ENCODE measurements around the gene CREBL2. TPM values are rescaled to one million over a fixed set of nuclear protein-coding genes. Genes with fewer than 3 reads are reported as not detected.
A peak's percentile ranks its signal among the peaks of the same experiment; 100 is the strongest.

Gene CREBL2
- total and polyA plus RNA-seq, 2 of the 13 experiments (the other 11 are each of a cell fraction or from before 2014, with no cell fraction given): 6.9 to 8.4 TPM

- no peak for TF ChIP-seq GLMP (CRISPR knock-in tag; IDR thresholded peaks at IDR 0.05; ENCODE audit: borderline replicate concordance)
- no peak for TF ChIP-seq ZNF883 (CRISPR knock-in tag; IDR thresholded peaks at IDR 0.05; ENCODE audit: not compliant biosample characterization)
- no peak for TF ChIP-seq NPAS2 (CRISPR knock-in tag; IDR thresholded peaks at IDR 0.05; ENCODE audit: borderline replicate concordance)
- TF ChIP-seq ASH2L (IDR thresholded peaks at IDR 0.05; ENCODE audit: insufficient read length, low read depth, low read length): peak; percentile 39
- 0 out of 2 replicates have a peak, but pooled peaks have one; percentile 57 for TF ChIP-seq ZMYM4 (CRISPR knock-in tag; IDR thresholded peaks at IDR 0.05)
- TF ChIP-seq MXD1 (CRISPR knock-in tag; IDR thresholded peaks at IDR 0.05): no peak
- TF ChIP-seq FOXA1 (IDR thresholded peaks at IDR 0.05): no peak
- TF ChIP-seq FOXA1 (CRISPR knock-in tag; IDR thresholded peaks at IDR 0.05): no peak
- no peak for TF ChIP-seq GLI4 (CRISPR knock-in tag; IDR thresholded peaks at IDR 0.05; ENCODE audit: borderline replicate concordance)
- no peak for TF ChIP-seq KDM1A (CRISPR knock-in tag; IDR thresholded peaks at IDR 0.05)
- TF ChIP-seq HNF4G (IDR thresholded peaks at IDR 0.05; ENCODE audit: borderline replicate concordance, low read depth, low read length): peak; percentile 60
- no peak for TF ChIP-seq HNF4G (CRISPR knock-in tag; IDR thresholded peaks at IDR 0.05; ENCODE audit: borderline replicate concordance, low read depth)
- no peak for TF ChIP-seq FOXK2 (IDR thresholded peaks at IDR 0.05)
- TF ChIP-seq SMC3 (IDR thresholded peaks at IDR 0.05; ENCODE audit: low read length): no peak
- TF ChIP-seq NR2F2 (IDR thresholded peaks at IDR 0.05; ENCODE audit: borderline replicate concordance, low read depth): no peak
- TF ChIP-seq, protein P1, sequence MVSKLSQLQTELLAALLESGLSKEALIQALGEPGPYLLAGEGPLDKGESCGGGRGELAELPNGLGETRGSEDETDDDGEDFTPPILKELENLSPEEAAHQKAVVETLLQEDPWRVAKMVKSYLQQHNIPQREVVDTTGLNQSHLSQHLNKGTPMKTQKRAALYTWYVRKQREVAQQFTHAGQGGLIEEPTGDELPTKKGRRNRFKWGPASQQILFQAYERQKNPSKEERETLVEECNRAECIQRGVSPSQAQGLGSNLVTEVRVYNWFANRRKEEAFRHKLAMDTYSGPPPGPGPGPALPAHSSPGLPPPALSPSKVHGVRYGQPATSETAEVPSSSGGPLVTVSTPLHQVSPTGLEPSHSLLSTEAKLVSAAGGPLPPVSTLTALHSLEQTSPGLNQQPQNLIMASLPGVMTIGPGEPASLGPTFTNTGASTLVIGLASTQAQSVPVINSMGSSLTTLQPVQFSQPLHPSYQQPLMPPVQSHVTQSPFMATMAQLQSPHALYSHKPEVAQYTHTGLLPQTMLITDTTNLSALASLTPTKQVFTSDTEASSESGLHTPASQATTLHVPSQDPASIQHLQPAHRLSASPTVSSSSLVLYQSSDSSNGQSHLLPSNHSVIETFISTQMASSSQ (IDR thresholded peaks at IDR 0.05; ENCODE audit: low read depth): no peak
- TF ChIP-seq, protein P1 (CRISPR knock-in tag; IDR thresholded peaks at IDR 0.05; ENCODE audit: borderline replicate concordance): no peak
- no peak for TF ChIP-seq ZFP36L2 (CRISPR knock-in tag; IDR thresholded peaks at IDR 0.05)
- TF ChIP-seq POGZ (CRISPR knock-in tag; IDR thresholded peaks at IDR 0.05): peak; percentile 32; the same call in 1 of the 2 replicates
- TF ChIP-seq, protein P2, sequence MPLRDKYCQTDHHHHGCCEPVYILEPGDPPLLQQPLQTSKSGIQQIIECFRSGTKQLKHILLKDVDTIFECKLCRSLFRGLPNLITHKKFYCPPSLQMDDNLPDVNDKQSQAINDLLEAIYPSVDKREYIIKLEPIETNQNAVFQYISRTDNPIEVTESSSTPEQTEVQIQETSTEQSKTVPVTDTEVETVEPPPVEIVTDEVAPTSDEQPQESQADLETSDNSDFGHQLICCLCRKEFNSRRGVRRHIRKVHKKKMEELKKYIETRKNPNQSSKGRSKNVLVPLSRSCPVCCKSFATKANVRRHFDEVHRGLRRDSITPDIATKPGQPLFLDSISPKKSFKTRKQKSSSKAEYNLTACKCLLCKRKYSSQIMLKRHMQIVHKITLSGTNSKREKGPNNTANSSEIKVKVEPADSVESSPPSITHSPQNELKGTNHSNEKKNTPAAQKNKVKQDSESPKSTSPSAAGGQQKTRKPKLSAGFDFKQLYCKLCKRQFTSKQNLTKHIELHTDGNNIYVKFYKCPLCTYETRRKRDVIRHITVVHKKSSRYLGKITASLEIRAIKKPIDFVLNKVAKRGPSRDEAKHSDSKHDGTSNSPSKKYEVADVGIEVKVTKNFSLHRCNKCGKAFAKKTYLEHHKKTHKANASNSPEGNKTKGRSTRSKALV (CRISPR knock-in tag; IDR thresholded peaks at IDR 0.05): no peak
- TF ChIP-seq, protein P3, sequence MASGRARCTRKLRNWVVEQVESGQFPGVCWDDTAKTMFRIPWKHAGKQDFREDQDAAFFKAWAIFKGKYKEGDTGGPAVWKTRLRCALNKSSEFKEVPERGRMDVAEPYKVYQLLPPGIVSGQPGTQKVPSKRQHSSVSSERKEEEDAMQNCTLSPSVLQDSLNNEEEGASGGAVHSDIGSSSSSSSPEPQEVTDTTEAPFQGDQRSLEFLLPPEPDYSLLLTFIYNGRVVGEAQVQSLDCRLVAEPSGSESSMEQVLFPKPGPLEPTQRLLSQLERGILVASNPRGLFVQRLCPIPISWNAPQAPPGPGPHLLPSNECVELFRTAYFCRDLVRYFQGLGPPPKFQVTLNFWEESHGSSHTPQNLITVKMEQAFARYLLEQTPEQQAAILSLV (CRISPR knock-in tag; IDR thresholded peaks at IDR 0.05; ENCODE audit: borderline replicate concordance): peak; percentile 30; the same call in 1 of the 2 replicates
- 0 out of 2 replicates have a peak, but pooled peaks have one; percentile 25 for TF ChIP-seq NR2C2 (CRISPR knock-in tag; IDR thresholded peaks at IDR 0.05; ENCODE audit: borderline replicate concordance)
- no peak for TF ChIP-seq HES4 (CRISPR knock-in tag; IDR thresholded peaks at IDR 0.05; ENCODE audit: borderline replicate concordance)
Observed at GRCh38 chr12:12624498-12624992, 12.9 kb downstream of the CREBL2 start (continued).

All from HepG2 (cell line).